Stimulated activated naive CD8-positive, alpha-beta T cell treated with anti-CD3 and anti-CD28 coated beads, Interleukin-15, Interleukin-2, amounts not matched to agents 100 U/mL and 50 U/mL, for 24 hours (primary cell): ENCODE data around the gene HBP1.
"Not testable (repeated sequence)": the region's sequence is repeated elsewhere in the genome, so short reads cannot be mapped to it uniquely, and the experiment has no call there.

Source experiments
- ATAC-seq: fragments of 150-1000 bp; cut with Tn5 transposase; one replicate; pipeline ENCODE4 v1.10.0; 2021
- DNase-seq: peaks from one replicate; pipeline ENCODE4 v3.0.0; 2021

HBP1 gene

GRCh38 chr7:107185716-107186115 lies 16.9 kb downstream of the HBP1 start:
- DNase-seq (no peak), ATAC-seq (no peak)

- ATAC-seq, result no peak
- DNase-seq, result no peak
Measured at GRCh38 chr7:107186240-107186639, 17.4 kb downstream of the HBP1 start.

GRCh38 chr7:107187774-107188173 lies 19.0 kb downstream of the HBP1 start:
- no peak for ATAC-seq

GRCh38 chr7:107190090-107190489 lies 21.3 kb downstream of the HBP1 start:
- DNase-seq (no peak), ATAC-seq (no peak)

More at GRCh38 chr7:107187774-107188173, 19.0 kb downstream of the HBP1 start:
- no peak for DNase-seq

GRCh38 chr7:107194052-107194451 lies 25.2 kb downstream of the HBP1 start:
- no peak for DNase-seq
- ATAC-seq, result no peak

- DNase-seq (no peak), ATAC-seq (no peak)
Measured at GRCh38 chr7:107196834-107197610, 28.2 kb downstream of the HBP1 start.

- ATAC-seq, result no peak
- DNase-seq, result peak; percentile 24
Measured at GRCh38 chr7:107201795-107202450, 33.1 kb downstream of the HBP1 start.

GRCh38 chr7:107203607-107204006 lies 34.8 kb downstream of the HBP1 start:
- ATAC-seq (no peak), DNase-seq (no peak)

GRCh38 chr7:107206136-107206535 lies 37.3 kb downstream of the HBP1 start:
- ATAC-seq, result no peak
- DNase-seq, result no peak

- ATAC-seq, result no peak
- DNase-seq, result no peak
Measured at GRCh38 chr7:107206706-107207105, 37.9 kb downstream of the HBP1 start.

- no peak for ATAC-seq
- no peak for DNase-seq
Measured at GRCh38 chr7:107207459-107207858, 38.7 kb downstream of the HBP1 start.

GRCh38 chr7:107208024-107208521 lies 39.3 kb downstream of the HBP1 start:
- ATAC-seq (no peak), DNase-seq (no peak)

GRCh38 chr7:107208563-107208962 lies 39.8 kb downstream of the HBP1 start:
- ATAC-seq (no peak), DNase-seq (no peak)

GRCh38 chr7:107209565-107209964 lies 40.8 kb downstream of the HBP1 start:
- no peak for DNase-seq
- no peak for ATAC-seq

GRCh38 chr7:107210400-107210799 lies 41.6 kb downstream of the HBP1 start:
- ATAC-seq, result no peak

GRCh38 chr7:107212725-107213124 lies 43.9 kb downstream of the HBP1 start:
- ATAC-seq, result no peak
- no peak for DNase-seq

More at GRCh38 chr7:107210400-107210799, 41.6 kb downstream of the HBP1 start:
- DNase-seq, result no peak

- ATAC-seq (no peak), DNase-seq (no peak)
Measured at GRCh38 chr7:107213193-107213788, 44.5 kb downstream of the HBP1 start.

GRCh38 chr7:107213945-107214344 lies 45.1 kb downstream of the HBP1 start:
- ATAC-seq (no peak), DNase-seq (no peak)

GRCh38 chr7:107219563-107220244 lies 50.9 kb downstream of the HBP1 start:
- ATAC-seq, result no peak

GRCh38 chr7:107220356-107220755 lies 51.6 kb downstream of the HBP1 start:
- DNase-seq (no peak), ATAC-seq (no peak)

More at GRCh38 chr7:107219563-107220244, 50.9 kb downstream of the HBP1 start:
- no peak for DNase-seq

- not testable (repeated sequence) for DNase-seq, ATAC-seq
Measured at GRCh38 chr7:107220806-107221205, 52.0 kb downstream of the HBP1 start.
